K562 (cell line): Measurements from ENCODE around the gene FAM50B. TPM values are rescaled to one million over a fixed set of nuclear protein-coding genes. Genes with fewer than 3 reads are reported as not detected.
A peak's percentile ranks its signal among the peaks of the same experiment; 100 is the strongest.

Source experiments
- ATAC-seq: fragments of 200-7000 bp; cut with Tn5 transposase; 3 replicates; pipeline ENCODE4 v1.9.1; 2020; ENCODE audit warnings: moderate library complexity
- BruUV-seq: library from RNA; stranded (reverse); fragments of 400-500 nt; replicated peaks from 2 replicates; lab custom pipeline; 2021; lab: Mats Ljungman, UMichigan
- CTCF ChIA-PET: fragments of 300-600 bp; formaldehyde crosslinking; extraction: SDS; loops from one replicate; lab custom pipeline; 2021; ENCODE audit warnings: low intra/inter-chr PET ratio; lab: Yijun Ruan, JAX
- POLR2A ChIA-PET: fragments of 300-600, 350-650 bp; sonication (Branson Sonifier 250); formaldehyde crosslinking; extraction: SDS; loops from one replicate; lab custom pipeline; 2021; ENCODE audit warnings: antibody characterized with exemption, inconsistent platforms; lab: Yijun Ruan, JAX
- DNase-seq, 4 experiments: peaks; one replicate each; pipeline versions ENCODE4 v3.0.0 to v3.0.0-alpha.2; 2011 to 2018; ENCODE audit warnings: low spot score in 3 of 4, mixed read lengths in 3 of 4; ENCODE audit errors: extremely low read depth in 1 of 4
- FAIRE-seq: peaks from 2 replicates; lab custom pipeline; 2011; peaks lifted over from hg19 to GRCh38; lab: Jason Lieb, UNC
- H2AFZ ChIP-seq: 2 replicates; pipeline ENCODE4 v1.6.0; 2011; ENCODE audit warnings: low read depth, low read length, control low read depth, inconsistent platforms
- H3K27ac ChIP-seq: fragments of 200-600 bp; 3 replicates; pipeline ENCODE4 v1.8.0; 2011; ENCODE audit warnings: low read depth, mild to moderate bottlenecking, control low read depth, inconsistent platforms, low read length, moderate library complexity, mixed read lengths; ENCODE audit errors: extremely low read depth
- H3K27me3 ChIP-seq, 2 experiments: fragments of 300-600 bp in 1 of 2; 2 replicates in 1 of 2; 3 replicates in 1 of 2; pipeline versions ENCODE4 v1.6.0 to v1.8.0; 2011; ENCODE audit warnings: inconsistent platforms in 2 of 2, low read length in 2 of 2, mild to moderate bottlenecking in 1 of 2, mixed read lengths in 1 of 2, moderate library complexity in 1 of 2; ENCODE audit not compliant: control insufficient read depth in 2 of 2, insufficient read depth in 2 of 2
- H3K36me3 ChIP-seq: fragments of 300-600 bp; 3 replicates; pipeline ENCODE4 v1.8.0; 2011; ENCODE audit warnings: mild to moderate bottlenecking, low read length, inconsistent platforms; ENCODE audit not compliant: control insufficient read depth, insufficient read depth
- H3K4me1 ChIP-seq, 2 experiments: fragments of 200-600 bp in 1 of 2; replicated peaks in 1 of 2; 2 replicates in 1 of 2; 3 replicates in 1 of 2; pipeline versions ENCODE4 v1.5.1 to v1.8.0; 2011; ENCODE audit warnings: inconsistent platforms in 2 of 2, low read length in 2 of 2, mild to moderate bottlenecking in 1 of 2, mixed read lengths in 1 of 2, moderate library complexity in 1 of 2; ENCODE audit not compliant: control insufficient read depth in 2 of 2, insufficient read depth in 2 of 2
- H3K4me2 ChIP-seq: 2 replicates; pipeline ENCODE4 v1.6.1; 2011; ENCODE audit warnings: low read length, control low read depth, inconsistent platforms, mixed read lengths; ENCODE audit not compliant: insufficient read depth
- H3K4me3 ChIP-seq: fragments of 200-600 bp; sonication (generic), shearing (Covaris generic); 2 replicates; pipeline ENCODE4 v1.5.1; 2016; ENCODE audit warnings: control low read depth, inconsistent platforms
- H3K79me2 ChIP-seq: fragments of 200-600 bp; 3 replicates; pipeline ENCODE4 v1.8.0; 2011; ENCODE audit warnings: low read length, inconsistent platforms; ENCODE audit not compliant: control insufficient read depth, insufficient read depth
- H3K9ac ChIP-seq, 2 experiments: 2 replicates each; pipeline versions ENCODE4 v1.6.0 to v1.6.1; 2011; ENCODE audit warnings: low read depth in 2 of 2, low read length in 2 of 2, control low read depth in 1 of 2, inconsistent platforms in 1 of 2, mild to moderate bottlenecking in 1 of 2, mixed read lengths in 1 of 2; ENCODE audit not compliant: insufficient read depth in 1 of 2
- H3K9me1 ChIP-seq: one replicate; pipeline ENCODE4 v1.6.0; 2011; ENCODE audit warnings: inconsistent platforms, mild to moderate bottlenecking, low read length, moderate library complexity; ENCODE audit not compliant: control insufficient read depth, insufficient read depth
- H3K9me3 ChIP-seq: replicated peaks from 2 replicates; pipeline ENCODE4 v1.5.1; 2011; ENCODE audit warnings: low read depth, low read length, inconsistent platforms; ENCODE audit not compliant: control insufficient read depth, insufficient read depth
- H4K20me1 ChIP-seq: replicated peaks from 2 replicates; pipeline ENCODE4 v1.6.1; 2011; ENCODE audit warnings: low read length, inconsistent platforms, mixed read lengths; ENCODE audit not compliant: control insufficient read depth, insufficient read depth
- ADNP ChIP-seq: fragments of 200-800 bp; sonication (Bioruptor generic); IDR thresholded peaks from 2 replicates; pipeline ENCODE4 v1.6.1; 2016; ENCODE audit warnings: missing genetic modification characterization, missing compliant biosample characterization
- ATF7 ChIP-seq: fragments of 450-650 bp; IDR thresholded peaks from 2 replicates; pipeline ENCODE4 v1.7.1; 2014; ENCODE audit warnings: mild to moderate bottlenecking, moderate library complexity
- CBX1 ChIP-seq: sonication (generic); IDR thresholded peaks from 2 replicates; pipeline ENCODE4 v1.6.1; 2016; ENCODE audit warnings: antibody characterized with exemption, low read depth, mild to moderate bottlenecking
- CBX3 ChIP-seq, 2 experiments: IDR thresholded peaks; 1 replicate in 1 of 2; 2 replicates in 1 of 2; pipeline ENCODE4 v1.6.1; 2012; ENCODE audit warnings: inconsistent platforms in 2 of 2, low read length in 2 of 2, borderline replicate concordance in 1 of 2, control low read depth in 1 of 2
- CHD2 ChIP-seq: IDR thresholded peaks from 2 replicates; pipeline ENCODE4 v1.6.1; 2011; ENCODE audit warnings: low read depth, low read length
- CXXC5 ChIP-seq: fragments of 250-450 bp; sonication (Bioruptor Pico); IDR thresholded peaks from 2 replicates; pipeline ENCODE4 v1.8.0; 2022; ENCODE audit warnings: inconsistent platforms, mild to moderate bottlenecking, moderate library complexity
- ELF1 ChIP-seq: fragments of 200-800 bp; sonication (Bioruptor generic); IDR thresholded peaks from 2 replicates; pipeline ENCODE4 v1.6.1; 2016; ENCODE audit warnings: missing genetic modification characterization, missing compliant biosample characterization
- ESRRB ChIP-seq: fragments of 250-450 bp; sonication (Bioruptor Pico); IDR thresholded peaks from 2 replicates; pipeline ENCODE4 v1.5.0; 2020; ENCODE audit warnings: mild to moderate bottlenecking, moderate library complexity, borderline replicate concordance
- GABPA ChIP-seq: fragments of 200-800 bp; sonication (Bioruptor generic); conservative IDR thresholded peaks from 2 replicates; pipeline ENCODE4 v1.6.1; 2016; ENCODE audit warnings: low read depth, missing genetic modification characterization, missing compliant biosample characterization
- LARP7 ChIP-seq: fragments of 450-650 bp; IDR thresholded peaks from 2 replicates; pipeline ENCODE4 v1.6.1; 2016
- MAZ ChIP-seq, 2 experiments: fragments of 450-650 bp in 1 of 2; sonication (generic) in 1 of 2; formaldehyde crosslinking; IDR thresholded peaks in 1 of 2; conservative IDR thresholded peaks in 1 of 2; 2 replicates each; pipeline versions ENCODE4 v1.4.0 to v1.5.0; 2020; ENCODE audit warnings: mild to moderate bottlenecking in 1 of 2, missing genetic modification reagents in 1 of 2
- PHF21A ChIP-seq: fragments of 450-650 bp; IDR thresholded peaks from 2 replicates; pipeline ENCODE4 v1.6.1; 2017; ENCODE audit warnings: low read depth, borderline replicate concordance
- POLR2B ChIP-seq: fragments of 450-650 bp; IDR thresholded peaks from 2 replicates; pipeline ENCODE4 v1.6.1; 2018; ENCODE audit warnings: low read depth; ENCODE audit not compliant: partially characterized antibody
- PPARD ChIP-seq: fragments of 250-450 bp; sonication (Bioruptor Pico); IDR thresholded peaks from 2 replicates; pipeline ENCODE4 v1.8.0; 2022; ENCODE audit warnings: inconsistent platforms, mild to moderate bottlenecking, moderate library complexity
- PURB ChIP-seq: sonication (generic); formaldehyde crosslinking; IDR thresholded peaks from 2 replicates; pipeline ENCODE4 v1.9.0; 2021; ENCODE audit warnings: low read depth, mild to moderate bottlenecking, missing genetic modification reagents
- RAD21 ChIP-seq, 2 experiments: fragments of 250-450 bp in 1 of 2; fragments of 450-650 bp in 1 of 2; sonication (Bioruptor Pico) in 1 of 2; formaldehyde crosslinking in 1 of 2; IDR thresholded peaks in 1 of 2; conservative IDR thresholded peaks in 1 of 2; 2 replicates each; pipeline versions ENCODE4 v1.4.0 to v1.8.0; 2020 to 2022; ENCODE audit warnings: mild to moderate bottlenecking in 2 of 2, moderate library complexity in 1 of 2
- SRSF7 ChIP-seq: fragments of 200-400 bp; formaldehyde crosslinking; optimal IDR thresholded peaks from 2 replicates; pipeline ENCODE3; 2017; ENCODE audit warnings: mild to moderate bottlenecking, low read depth, low read length
- TAF9B ChIP-seq: fragments of 450-650 bp; IDR thresholded peaks from 2 replicates; pipeline ENCODE4 v1.6.1; 2018; ENCODE audit warnings: mild to moderate bottlenecking; ENCODE audit not compliant: partially characterized antibody
- ZNF408 ChIP-seq: fragments of 250-450 bp; sonication (Bioruptor Pico); IDR thresholded peaks from 2 replicates; pipeline ENCODE4 v1.4.0; 2020; ENCODE audit warnings: low read depth, mild to moderate bottlenecking, moderate library complexity
- WGBS: fragments of 100-300 bp; shearing (Covaris generic); methylation state at CpG from one replicate; pipeline ENCODE4 v1.1.6; 2016; ENCODE audit warnings: low coverage, mixed read lengths; ENCODE audit not compliant: insufficient coverage; ENCODE audit errors: missing lambda C conversion rate; 5-methylcytosine and 5-hydroxymethylcytosine counted together
- in situ Hi-C: fragments of 300-500 bp; cut with MboI; formaldehyde crosslinking; loops from 4 replicates; pipeline ENCODE4 v1.15.0; 2018; ENCODE audit warnings: inconsistent platforms, mixed read lengths
- intact Hi-C: fragments of 100-400 bp; cut with micrococcal nuclease; formaldehyde crosslinking; loops from 2 replicates; pipeline ENCODE4 v1.14.2; 2022
- polyA plus RNA-seq, 8 experiments: library from polyadenylated mRNA; depleted of rRNA in 4 of 8; stranded (reverse) in 5 of 8; unstranded in 3 of 8; fragments of >200 nt; fragmentation: Nextera tagmentation in 2 of 8; fragmentation: Illumina TruSeq in 1 of 8; extraction: Ambion mirVana in 2 of 8; extraction: Trizol in 1 of 8; gene quantifications; 2 replicates each; pipeline versions ENCODE4 v1.2.1 to v1.2.3, GENCODE V29; 2011 to 2014; ENCODE audit warnings: inconsistent platforms in 1 of 8, missing spikeins in 1 of 8
- total RNA-seq, 7 experiments: library from RNA; depleted of rRNA in 6 of 7; stranded (reverse); fragments of >200 nt in 6 of 7; fragmentation: Illumina TruSeq in 2 of 7; extraction: Trizol in 2 of 7; gene quantifications; 2 replicates each; pipeline versions ENCODE4 v1.2.1 to v1.2.3, GENCODE V29; 2011 to 2021; ENCODE audit warnings: low replicate concordance in 1 of 7
- TF ChIP-seq, protein P1 (sequence below): sonication (generic); formaldehyde crosslinking; IDR thresholded peaks from 2 replicates; pipeline ENCODE4 v1.8.0; 2022; ENCODE audit warnings: missing genetic modification reagents, mild to moderate bottlenecking, moderate library complexity, borderline replicate concordance

The FAM50B gene
- total and polyA plus RNA-seq, 9 of the 15 experiments (the other 6 are each of a cell fraction or from before 2014, with no cell fraction given), result 0.09 to 0.16 (median 0.13) TPM; not detected in 6

DNA sequence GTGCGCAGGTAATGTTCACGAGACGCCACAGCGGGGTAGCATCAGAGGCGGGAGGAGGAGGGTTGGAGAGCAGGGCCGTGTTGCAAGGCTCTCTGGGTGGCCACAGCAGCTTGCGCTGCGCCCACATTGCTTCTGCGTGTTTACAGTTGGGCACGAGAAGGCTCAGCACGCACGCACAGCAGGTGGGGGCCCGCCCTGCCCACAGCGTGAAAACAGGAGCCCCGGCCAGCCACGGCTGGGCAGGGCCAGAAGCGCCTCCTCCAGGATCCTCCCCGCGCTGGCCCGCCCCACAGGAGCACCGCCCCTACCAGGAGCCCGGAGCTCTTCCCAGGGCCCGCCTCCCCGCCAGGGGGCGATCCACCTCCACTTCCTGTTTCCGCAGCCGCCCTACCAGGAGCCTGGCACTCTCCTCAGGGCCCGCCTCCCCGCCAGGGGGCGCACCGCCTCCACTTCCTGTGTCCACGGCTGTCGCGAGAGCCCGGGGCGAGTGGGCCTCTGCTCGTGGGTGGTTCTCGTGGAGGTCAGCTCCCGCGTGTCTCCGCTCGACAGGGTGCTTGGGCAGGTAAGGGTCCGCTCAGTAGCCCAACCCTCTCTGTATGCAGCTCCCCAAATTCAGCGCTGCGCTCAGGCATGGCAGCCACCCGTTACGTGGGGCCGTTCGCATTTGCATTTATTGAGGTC, at the start of gene FAM50B (continued):
- TF ChIP-seq RAD21 (CRISPR knock-in tag; conservative IDR thresholded peaks at IDR 0.05 in 1 of 2, IDR thresholded peaks at IDR 0.05 in 1 of 2) (peak; percentile 13 to 77; a peak in 2 of 4 replicates), CXXC5 (CRISPR knock-in tag) (0 out of 2 replicates have a peak, but pooled peaks have one; percentile 14), CBX1 (peak; percentile 65; the same call in 1 of the 2 replicates), GABPA (tag) (peak; percentile 40), MAZ (CRISPR knock-in tag; conservative IDR thresholded peaks at IDR 0.05 in 1 of 2, IDR thresholded peaks at IDR 0.05 in 1 of 2) (peak in 1 of 2 experiments; percentile 61; a peak in 1 of 4 replicates), CBX3 (IDR thresholded peaks at IDR 0.05; ENCODE audit: borderline replicate concordance in 1 of 2, low read length in 2 of 2) (peak in 1 of 2 experiments; percentile 57; a peak in 2 of 3 replicates), LARP7 (no peak), ATF7 (no peak), ELF1 (tag) (peak; percentile 46)
- TF ChIP-seq, all 486 proteins: peak for 19

DNA sequence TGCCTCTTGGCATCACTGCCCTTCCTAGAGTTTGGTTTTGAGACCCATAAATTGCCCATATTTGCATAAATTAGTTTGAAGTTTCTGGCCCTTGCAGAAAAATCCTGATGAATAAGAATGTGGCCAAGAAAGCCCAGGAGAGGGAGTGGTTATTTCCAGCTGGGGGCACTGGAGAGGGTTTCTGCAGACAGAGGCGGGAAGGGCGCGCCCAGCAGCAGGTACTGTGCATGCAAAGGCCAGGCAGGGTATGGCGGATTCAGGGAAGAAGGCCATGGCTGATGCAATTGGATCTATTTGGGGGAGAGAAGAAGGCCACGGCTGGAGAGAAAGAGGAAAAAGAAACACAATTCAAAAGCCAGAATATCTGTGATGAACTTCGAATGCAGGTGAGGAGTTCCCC, 49.5 kb upstream of the FAM50B start:
- Histone ChIP-seq H3K9me1 (no peaks in the 10 kb centered on the region), H3K27ac (no peak overlapping the region), H3K27me3 (peaks cover 52 to 63% of the 10 kb centered on the region in 2 experiments), H3K79me2 (no peaks in the 10 kb centered on the region), H4K20me1 (0 out of 2 replicates have a peak, but pooled peaks cover 4% of the 10 kb centered on the region), H3K4me1 (no peaks in the 10 kb centered on the region), H3K9ac (no peak overlapping the region), H3K4me2 (no peak overlapping the region), H3K36me3 (no peaks in the 10 kb centered on the region), H2AFZ (no peak overlapping the region), H3K4me3 (no peak overlapping the region), H3K9me3 (no peaks in the 10 kb centered on the region)
- FAIRE-seq, result no peak
- DNase-seq, result no peak
- intact Hi-C loops (no loop called here), in situ Hi-C loops (no loop called here)
- BruUV-seq, result no TSS peak
- CTCF ChIA-PET, result interaction anchor here (0.6 kb wide), 1 partner anchor 19 kb away, joined by 3 read pairs; no protein-coding TSS in a partner anchor
- no peak for ATAC-seq
- POLR2A ChIA-PET, result interaction anchor here (0.8 kb wide), 1 partner anchor 43 kb away, joined by 3 read pairs; no protein-coding TSS in a partner anchor
- WGBS, result 3% methylated on average over 6 of the region's 6 CpGs
- no peak for TF ChIP-seq ESRRB
- no peak for TF ChIP-seq ZNF408 (CRISPR knock-in tag)
- no peak for TF ChIP-seq TAF9B
- no peak for TF ChIP-seq CHD2
- TF ChIP-seq ADNP, result no peak
- no peak for TF ChIP-seq PHF21A
- TF ChIP-seq, protein P1, sequence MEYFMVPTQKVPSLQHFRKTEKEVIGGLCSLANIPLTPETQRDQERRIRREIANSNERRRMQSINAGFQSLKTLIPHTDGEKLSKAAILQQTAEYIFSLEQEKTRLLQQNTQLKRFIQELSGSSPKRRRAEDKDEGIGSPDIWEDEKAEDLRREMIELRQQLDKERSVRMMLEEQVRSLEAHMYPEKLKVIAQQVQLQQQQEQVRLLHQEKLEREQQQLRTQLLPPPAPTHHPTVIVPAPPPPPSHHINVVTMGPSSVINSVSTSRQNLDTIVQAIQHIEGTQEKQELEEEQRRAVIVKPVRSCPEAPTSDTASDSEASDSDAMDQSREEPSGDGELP (CRISPR knock-in tag), result no peak
- TF ChIP-seq SRSF7, result no peak
- TF ChIP-seq POLR2B, result no peak
- TF ChIP-seq PURB (CRISPR knock-in tag), result no peak
- TF ChIP-seq PPARD (CRISPR knock-in tag), result no peak
